ENCODE results near the gene ATP11A.

The ATP11A gene

DNA sequence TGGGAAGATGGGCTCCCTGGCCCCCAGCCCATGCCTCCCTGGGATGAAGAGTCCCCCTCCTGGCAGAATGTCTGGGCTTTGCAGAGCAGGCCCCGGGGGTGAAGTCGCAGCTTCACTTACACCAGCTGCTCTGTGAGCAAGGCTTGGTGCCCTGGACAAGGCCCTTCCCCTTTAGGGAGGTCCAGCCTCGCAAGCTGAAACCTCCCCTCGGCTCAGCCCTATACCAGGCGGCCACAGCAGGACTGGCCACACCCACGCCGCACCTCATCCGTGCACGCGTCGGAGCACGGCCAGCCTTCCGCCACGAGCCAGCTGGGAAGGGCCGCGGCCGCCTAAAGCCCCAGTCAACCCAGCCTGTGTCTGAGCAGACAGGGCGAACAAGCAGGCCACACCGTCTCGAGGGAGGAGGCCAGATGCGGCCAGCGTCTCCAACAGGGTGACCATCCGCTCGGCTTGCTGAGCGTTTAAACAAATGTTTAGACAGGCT is 196.0 kb downstream of the ATP11A start:
- no peak for DNase-seq

- no peak for DNase-seq
These were observed 197.3 kb downstream of the ATP11A start for GRCh38 chr13:112887151-112887550.

DNA sequence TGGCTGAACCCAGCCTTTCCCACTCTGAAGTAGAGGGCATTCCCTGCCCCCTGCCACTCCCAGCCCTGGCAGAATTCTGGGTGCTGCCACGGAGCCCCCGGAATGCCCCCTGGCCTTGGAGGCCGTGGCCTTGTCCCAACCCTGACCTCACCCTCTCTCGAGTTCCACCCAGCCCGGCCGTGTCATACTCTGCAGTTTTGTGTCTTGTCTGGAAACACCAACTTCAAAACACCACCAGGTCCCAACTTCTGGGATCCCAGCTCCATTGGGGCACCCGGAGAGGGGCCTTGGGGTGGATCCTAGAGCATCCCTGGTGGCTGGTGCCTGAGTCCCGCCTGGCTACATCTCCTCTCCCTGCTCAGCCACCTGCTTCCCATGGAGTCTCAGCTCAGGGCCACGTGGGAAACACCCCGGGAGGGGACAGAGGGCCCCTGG is 197.7 kb downstream of the ATP11A start:
- no peak for DNase-seq

- no peak for DNase-seq
These were observed 198.6 kb downstream of the ATP11A start for GRCh38 chr13:112888238-112889111.

- no peak for DNase-seq
These were observed 199.8 kb downstream of the ATP11A start for GRCh38 chr13:112889351-112890290.

DNA sequence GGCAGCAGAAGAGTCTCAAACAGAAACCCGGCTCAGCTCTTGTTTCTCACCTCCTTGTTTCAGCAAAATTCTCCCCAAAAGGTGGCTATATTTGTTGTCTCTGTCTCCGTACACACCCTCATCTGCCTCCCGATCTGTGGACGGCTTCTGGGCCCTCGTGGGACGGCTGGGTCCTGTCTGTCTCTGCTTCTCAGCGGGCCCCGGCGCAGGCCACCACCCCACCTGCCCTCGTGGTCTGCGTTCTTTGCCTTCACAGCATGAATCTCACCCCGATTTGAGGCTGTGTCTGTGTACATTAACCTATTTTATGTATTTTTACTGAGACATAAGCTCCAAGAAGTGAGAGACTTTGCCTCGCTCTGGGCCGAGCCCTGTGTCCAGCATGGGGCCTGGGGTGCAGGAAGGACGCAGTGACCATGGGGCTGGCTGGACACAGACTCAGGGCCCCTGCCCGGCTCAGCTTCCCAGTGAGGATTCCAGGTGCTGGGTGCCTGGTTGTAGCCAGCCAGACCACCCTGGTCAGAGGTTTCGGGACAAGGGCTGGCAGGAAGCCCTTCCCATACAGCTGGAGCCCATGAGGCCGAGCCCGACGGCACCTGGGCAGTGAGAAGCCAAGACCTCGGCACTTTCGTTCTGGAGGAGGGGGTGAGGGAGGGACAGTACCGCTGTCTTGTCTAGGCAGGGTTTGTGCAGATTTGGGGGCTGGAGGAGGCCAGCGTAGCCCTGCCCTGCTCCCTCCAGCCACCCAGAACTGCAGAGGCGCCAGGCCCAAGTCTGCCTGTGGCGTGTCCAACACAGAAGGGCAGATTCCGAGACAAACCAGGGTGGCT is 200.7 kb downstream of the ATP11A start:
- DNase-seq, result no peak

DNA sequence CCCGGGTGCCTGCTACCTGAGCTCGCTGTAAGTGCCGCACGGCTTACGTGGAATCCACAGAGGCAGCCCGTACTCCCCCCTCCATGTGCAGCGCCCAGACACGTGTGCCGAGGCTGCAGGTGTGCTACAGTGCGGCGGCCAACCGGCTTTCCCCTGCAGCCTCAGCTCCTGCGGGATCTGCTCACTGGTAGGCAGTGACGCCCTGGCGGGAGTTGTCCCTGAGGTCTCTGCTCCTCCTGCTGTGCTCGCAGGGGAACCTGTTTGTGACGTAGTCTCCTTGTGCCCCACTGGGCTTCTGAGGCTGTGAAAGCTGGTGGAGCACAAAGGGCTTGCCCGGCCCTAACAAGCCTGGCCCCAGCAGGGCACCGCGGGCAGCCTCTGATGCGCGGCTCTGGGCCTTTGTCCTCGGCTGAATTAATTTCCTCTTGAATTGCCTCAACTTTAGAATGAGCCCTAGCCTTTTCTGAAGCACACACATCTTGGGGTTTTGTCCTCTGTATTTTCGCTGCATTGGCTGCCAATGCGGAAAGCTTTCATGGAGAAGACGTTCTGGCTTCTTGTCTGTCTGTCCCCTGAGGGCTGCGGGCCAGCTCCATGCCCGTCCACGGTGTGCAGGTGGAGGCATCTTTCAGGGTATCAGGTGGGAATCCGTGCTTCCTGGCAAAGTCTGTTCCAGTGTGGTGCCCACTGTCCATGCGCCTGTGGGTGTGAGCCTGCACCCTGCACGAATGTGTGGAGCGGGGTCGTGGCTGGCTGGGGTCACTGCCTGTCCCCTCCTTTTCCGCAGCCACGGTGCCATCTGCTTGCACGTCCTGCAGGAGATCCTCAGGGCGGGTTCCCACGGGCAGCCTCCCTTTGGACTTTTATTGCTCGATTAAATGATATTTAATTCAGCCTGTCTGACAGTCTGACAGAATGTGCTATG is 201.9 kb downstream of the ATP11A start:
- no peak for DNase-seq

DNA sequence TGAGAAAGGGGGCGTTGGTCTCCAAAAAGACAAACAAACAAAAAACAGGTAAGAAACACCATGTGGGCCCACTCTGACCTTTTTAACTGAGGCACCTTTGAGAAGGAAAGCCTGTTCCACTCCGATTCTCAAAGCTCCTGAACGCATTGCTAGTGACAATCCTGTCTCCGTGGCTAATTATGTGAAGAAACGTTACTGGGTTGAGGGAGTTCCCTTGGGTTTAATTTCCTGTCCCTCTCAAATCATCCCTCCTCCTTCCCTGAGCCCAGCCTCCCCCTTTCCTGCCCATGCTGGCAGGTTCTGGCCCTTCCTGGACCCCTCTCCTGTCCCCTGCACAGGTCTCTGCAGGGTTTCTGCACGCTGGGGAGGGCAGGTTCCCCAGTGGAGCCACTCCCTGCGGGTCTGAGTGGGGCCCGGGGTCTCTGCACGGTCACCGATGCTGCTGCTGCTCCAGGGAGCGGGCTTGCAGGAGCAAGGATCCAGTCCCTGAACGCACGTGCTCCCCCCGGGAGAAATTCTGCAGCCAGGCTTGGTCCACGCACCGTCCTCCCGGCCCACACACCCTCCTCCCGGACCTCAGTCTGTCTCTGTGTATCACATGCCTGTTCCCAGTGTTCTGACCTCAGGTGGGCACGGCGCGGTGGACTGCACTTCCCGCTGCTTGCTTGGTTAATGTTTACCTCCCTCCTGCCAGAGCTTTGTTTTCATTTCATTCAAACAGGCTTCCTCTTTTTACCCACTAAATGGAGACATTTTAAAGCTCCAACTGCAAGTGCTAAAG is 202.8 kb downstream of the ATP11A start:
- peak; percentile 8 to 52 for DNase-seq

DNA sequence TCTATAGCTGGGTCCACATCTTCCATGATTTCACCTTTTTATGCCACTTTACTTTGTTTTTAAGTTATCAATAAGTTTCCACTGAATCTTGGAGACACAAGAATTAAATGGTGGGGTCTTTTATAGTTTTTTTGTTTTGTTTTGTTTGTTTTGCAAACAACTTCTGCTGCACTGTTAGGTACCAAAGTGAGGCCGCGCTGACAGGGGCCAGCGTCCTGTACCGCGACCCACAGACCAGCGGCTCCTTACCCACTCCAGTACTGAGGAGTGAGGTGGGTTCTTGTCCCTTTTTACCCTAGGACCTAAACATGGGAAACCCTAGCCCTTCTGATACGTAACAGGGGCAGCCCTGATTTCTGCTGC is 203.3 kb downstream of the ATP11A start:
- no peak for DNase-seq

- no peak for DNase-seq
These were observed 204.0 kb downstream of the ATP11A start for GRCh38 chr13:112893570-112894422.

DNA sequence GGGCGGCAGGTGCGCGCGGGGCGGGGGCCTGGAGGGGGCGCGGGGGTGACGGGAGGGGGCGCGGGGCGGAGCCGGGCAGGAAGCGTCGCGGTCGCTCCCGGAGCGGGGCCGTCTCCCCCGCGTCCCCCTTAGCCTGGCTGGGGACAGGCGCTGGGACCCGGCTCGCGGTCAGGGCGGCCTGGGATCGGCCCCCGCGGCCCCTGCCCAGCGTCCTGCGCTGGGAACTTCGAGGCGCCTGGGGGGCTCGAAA is 204.5 kb downstream of the ATP11A start:
- DNase-seq, result no peak

DNA sequence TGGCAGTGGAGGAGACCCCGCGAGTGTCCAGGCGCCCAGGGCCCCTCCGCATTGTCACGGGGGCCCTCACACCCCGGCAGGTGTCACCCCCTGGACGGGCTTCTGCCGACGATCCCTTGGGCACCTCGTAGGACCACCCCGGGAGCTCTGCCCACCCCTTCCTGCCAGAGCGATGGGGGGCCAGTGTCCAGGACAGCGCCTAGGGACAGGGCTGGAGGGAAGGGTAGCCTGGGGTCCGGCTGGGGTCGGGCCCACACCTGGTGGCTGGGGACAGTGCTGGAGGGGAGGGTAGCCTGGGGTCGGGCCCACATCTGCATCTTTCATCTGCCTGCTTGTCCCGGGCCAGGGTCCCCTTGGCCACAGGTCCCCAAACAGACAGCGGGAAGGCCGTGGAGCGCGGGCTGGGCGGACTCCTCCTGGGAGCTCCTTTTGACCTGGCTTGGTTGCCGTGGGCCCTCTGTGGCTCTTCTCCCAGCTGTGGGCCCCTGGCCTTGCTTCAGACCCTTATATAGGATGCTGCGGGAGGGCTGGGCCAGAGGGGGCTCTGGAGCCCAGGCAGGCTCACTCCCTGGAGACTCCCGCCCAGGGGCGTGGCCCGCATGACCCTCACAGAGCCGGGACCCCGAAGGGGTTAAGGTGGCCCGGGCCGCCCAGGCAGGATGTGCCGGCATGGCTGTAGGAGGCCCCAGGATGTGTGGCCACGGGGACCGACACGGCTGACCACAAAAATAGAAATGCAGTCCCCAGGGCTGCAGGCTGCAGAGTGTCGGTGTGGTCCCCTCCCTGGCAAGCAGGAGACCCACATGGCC is 205.0 kb downstream of the ATP11A start:
- DNase-seq, result no peak

DNA sequence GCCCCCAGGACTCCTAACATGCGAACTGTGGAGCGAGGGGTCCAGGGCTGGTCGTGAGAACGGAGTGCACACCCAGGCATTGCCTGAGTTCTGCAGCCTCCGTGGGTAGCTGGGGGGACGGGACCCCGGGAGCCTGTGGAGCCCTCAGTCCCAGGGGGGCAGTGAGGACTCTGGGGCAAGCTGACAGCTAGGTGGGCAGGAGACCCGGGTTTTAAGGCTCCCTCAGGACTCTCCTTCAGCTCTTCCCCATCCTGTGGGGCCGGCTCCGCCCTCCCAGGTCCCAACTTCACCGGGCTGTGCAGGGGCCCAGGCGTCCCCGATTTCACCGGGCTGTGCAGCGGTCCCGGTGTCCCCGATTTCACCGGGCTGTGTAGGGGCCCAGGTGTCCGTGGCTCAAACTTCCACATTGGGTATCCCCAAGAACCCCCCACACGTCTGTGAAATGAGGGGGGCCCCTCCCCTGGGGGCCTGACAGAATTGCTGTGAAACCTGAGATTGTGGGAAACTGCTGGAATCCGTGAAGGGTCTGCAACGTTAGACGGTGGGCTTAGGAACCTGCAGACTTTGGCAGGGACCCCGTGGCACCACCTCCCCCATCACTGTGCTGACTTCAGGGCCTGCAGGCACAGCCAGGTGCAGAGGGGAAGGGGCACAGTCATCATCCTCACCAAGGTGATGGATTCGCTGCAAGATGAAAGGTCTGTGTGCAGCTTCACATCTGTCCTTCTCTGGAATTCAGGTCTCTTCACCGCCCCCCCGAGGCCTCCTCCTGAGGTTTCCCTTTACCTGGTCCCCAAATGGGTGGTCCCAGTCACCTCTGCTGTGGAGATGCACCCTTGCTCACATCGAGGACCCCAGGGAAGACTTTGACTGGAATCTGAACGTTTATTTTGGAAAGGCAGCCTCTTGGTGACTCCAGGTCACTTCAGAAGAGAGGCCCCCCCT is 206.0 kb downstream of the ATP11A start:
- peak; percentile 64 to 100 for DNase-seq

GRCh38 chr13:112896736-112897602 is 207.1 kb downstream of the ATP11A start:
- no peak for DNase-seq

DNA sequence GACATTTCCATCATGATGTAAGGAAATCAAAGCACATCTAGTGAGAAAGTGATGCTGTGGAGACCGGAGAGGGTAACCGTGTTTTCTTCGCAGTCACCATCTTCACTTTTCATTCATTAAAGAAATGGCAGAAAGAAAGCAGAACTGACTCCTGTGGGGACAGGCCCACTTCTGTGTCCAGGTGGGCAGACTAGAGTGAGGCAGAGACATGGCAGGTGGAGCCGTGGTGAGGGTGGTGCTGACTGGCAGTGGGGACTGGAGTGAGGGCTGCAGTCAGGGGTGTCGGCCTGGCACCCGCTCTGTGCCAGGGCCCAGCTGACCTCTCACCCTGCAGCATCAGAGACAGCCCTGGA is 207.7 kb downstream of the ATP11A start:
- no peak for DNase-seq

GRCh38 chr13:112897956-112898620 is 208.2 kb downstream of the ATP11A start:
- DNase-seq, result no peak

Data from Kasumi-1 (cell line).